Lung (tissue), 12 donors: ENCODE measurements around the gene COL18A1. TPM values are rescaled to one million over a fixed set of nuclear protein-coding genes. Genes with fewer than 3 reads are reported as not detected.

Experiments used
- ATAC-seq: fragments of 200-7000 bp; cut with Tn5 transposase; one replicate; pipeline ENCODE4 v1.9.1; 2020; ENCODE audit warnings: moderate number of reproducible peaks; ENCODE audit not compliant: insufficient read depth, low FRiP score
- DNase-seq, 3 donors: peaks; one replicate each; pipeline ENCODE4 v3.0.0-alpha.2; 2013 to 2017
- H3K27ac ChIP-seq, 2 donors: one replicate each; pipeline ENCODE4 v1.5.1; 2013; ENCODE audit warnings: mild to moderate bottlenecking in 2 of 2, moderate library complexity in 2 of 2, control low read depth in 1 of 2, inconsistent platforms in 1 of 2, low read depth in 1 of 2, low read length in 1 of 2
- H3K27me3 ChIP-seq, 3 donors: one replicate each; pipeline ENCODE4 v1.5.1; 2013; ENCODE audit warnings: low read length in 2 of 3; ENCODE audit not compliant: control insufficient read depth in 3 of 3, insufficient read depth in 3 of 3
- H3K36me3 ChIP-seq, 4 donors: one replicate each; pipeline ENCODE4 v1.5.1; 2013; ENCODE audit warnings: low read length in 4 of 4, mild to moderate bottlenecking in 1 of 4, moderate library complexity in 1 of 4; ENCODE audit not compliant: control insufficient read depth in 4 of 4, insufficient read depth in 4 of 4
- H3K4me1 ChIP-seq, 5 donors: one replicate each; pipeline ENCODE4 v1.5.1; 2013; ENCODE audit warnings: low read length in 5 of 5, mild to moderate bottlenecking in 2 of 5, moderate library complexity in 1 of 5; ENCODE audit not compliant: control insufficient read depth in 5 of 5, insufficient read depth in 5 of 5
- H3K4me3 ChIP-seq: one replicate; pipeline ENCODE4 v1.5.1; 2013; ENCODE audit warnings: mild to moderate bottlenecking, control low read depth, moderate library complexity
- H3K9ac ChIP-seq, 2 donors: one replicate each; pipeline ENCODE4 v1.5.1; 2013; ENCODE audit warnings: low read length in 2 of 2, control low read depth in 1 of 2; ENCODE audit not compliant: insufficient read depth in 1 of 2
- H3K9me3 ChIP-seq, 4 donors: one replicate each; pipeline ENCODE4 v1.5.1; 2013; ENCODE audit warnings: low read length in 3 of 4, mild to moderate bottlenecking in 1 of 4, moderate library complexity in 1 of 4; ENCODE audit not compliant: control insufficient read depth in 4 of 4, insufficient read depth in 3 of 4
- CTCF ChIP-seq: IDR thresholded peaks from 2 replicates; pipeline ENCODE4 v1.5.1; 2012; ENCODE audit warnings: mild to moderate bottlenecking; ENCODE audit errors: control extremely low read depth, extremely low read depth
- WGBS, 2 donors: extraction: QIAGEN DNeasy Blood & Tissue Kit; methylation state at CpG; one replicate each; pipeline ENCODE4 v1.1.7; 2013; 5-methylcytosine and 5-hydroxymethylcytosine counted together
- polyA plus RNA-seq, 2 donors: library from polyadenylated mRNA; stranded (reverse); fragments of 200-250 nt; gene quantifications; one replicate each; pipeline ENCODE4 v1.2.1, GENCODE V29; 2013
- total RNA-seq, 2 donors: library from RNA; depleted of rRNA in 1 of 2; stranded (reverse); fragments of >200 nt in 1 of 2; gene quantifications; one replicate each; pipeline ENCODE4 v1.2.1, GENCODE V29; 2014 to 2021
- donor health status: control.
- donor health status: control.
- donor health status: Bipolar disorder and iron deficiency.
- donor health status: healthy.
- donor health status: DM: yes; HTN: yes; CAD: no.

The COL18A1 gene
- total and polyA plus RNA-seq, 4 donors = 42.7 to 102 (median 45.8) TPM

- 88 to 93% methylated on average over 24 of the region's 24 CpGs for whole genome bisulfite sequencing, 2 donors
- H3K27me3 ChIP-seq = peaks cover 0 to 3% (median 0%) of the 10 kb centered on the region in 3 donors
- H3K4me3 ChIP-seq = no peak overlapping the region
- no peak for DNase-seq
- H3K27ac ChIP-seq = no peak overlapping the region
- H3K4me1 ChIP-seq = peaks cover 0 to 29% (median 15%) of the 10 kb centered on the region in 5 donors
- ATAC-seq = no peak
- no peak overlapping the region for H3K9ac ChIP-seq
- H3K36me3 ChIP-seq = peaks cover 0 to 3% (median 0%) of the 10 kb centered on the region in 4 donors
- H3K9me3 ChIP-seq = peaks cover 0 to 3% (median 1%) of the 10 kb centered on the region in 4 donors
- no peak for TF ChIP-seq CTCF
Observed at GRCh38 chr21:45450423-45451090, 45.6 kb downstream of the COL18A1 start.

DNA sequence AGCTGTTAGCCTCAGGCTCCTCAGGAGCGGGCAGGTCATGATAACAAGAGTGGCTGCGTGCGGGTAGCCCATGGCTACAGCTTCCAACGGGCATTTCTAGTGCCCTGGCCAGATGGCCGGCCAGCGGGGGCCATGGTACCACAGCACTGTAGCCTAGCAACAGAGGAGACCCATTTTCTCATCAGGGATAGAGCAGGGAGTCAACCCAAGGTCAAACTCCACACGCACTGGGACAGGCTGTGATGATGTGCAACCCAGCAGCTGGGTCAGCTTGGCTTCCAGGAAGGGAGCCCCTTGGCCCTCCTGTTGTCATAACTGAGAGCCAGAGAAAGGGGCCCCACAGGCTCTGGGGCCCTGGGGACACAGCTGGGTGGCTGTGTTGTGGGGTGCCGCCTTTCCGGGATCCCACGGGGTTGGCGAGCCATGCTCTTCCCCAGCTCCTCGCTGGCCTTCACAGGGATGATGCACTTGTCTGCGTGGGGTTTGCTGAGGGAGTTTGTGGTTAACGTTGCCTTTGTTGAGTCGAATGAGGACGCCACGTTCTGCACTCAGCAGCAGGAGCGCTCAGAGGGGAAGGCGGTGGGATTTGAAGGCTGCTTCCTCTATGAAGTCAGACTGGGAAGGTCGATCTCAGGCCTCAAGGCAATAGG, 46.3 kb downstream of the COL18A1 start:
- Histone ChIP-seq H3K9ac (no peak overlapping the region), H3K27me3 (peaks cover 0 to 3% (median 0%) of the 10 kb centered on the region in 3 donors), H3K27ac (no peak overlapping the region), H3K4me1 (peaks cover 0 to 36% (median 15%) of the 10 kb centered on the region in 5 donors), H3K4me3 (no peak overlapping the region), H3K36me3 (peaks cover 0 to 3% (median 0%) of the 10 kb centered on the region in 4 donors), H3K9me3 (peaks cover 0 to 3% (median 1%) of the 10 kb centered on the region in 4 donors)
- DNase-seq (no peak), ATAC-seq (no peak)
- TF ChIP-seq CTCF = no peak
- 83 to 88% methylated on average over 20 of the region's 20 CpGs for WGBS, 2 donors

- no peak for TF ChIP-seq CTCF
- Histone ChIP-seq H3K27me3 (peaks cover 0 to 3% (median 0%) of the 10 kb centered on the region in 3 donors), H3K4me3 (no peak overlapping the region), H3K36me3 (peaks cover 0 to 3% (median 0%) of the 10 kb centered on the region in 4 donors), H3K9ac (no peak overlapping the region), H3K4me1 (peaks cover 0 to 37% (median 15%) of the 10 kb centered on the region in 5 donors), H3K27ac (no peak overlapping the region), H3K9me3 (peaks cover 0 to 3% (median 1%) of the 10 kb centered on the region in 4 donors)
- DNase-seq (no peak), ATAC-seq (no peak)
- 90 to 94% methylated on average over 12 of the region's 12 CpGs for WGBS, 2 donors
Observed at GRCh38 chr21:45451771-45452182, 46.8 kb downstream of the COL18A1 start.
